HEK293 (cell line): ENCODE results near the gene MYOM3.
A peak's percentile ranks its signal among the peaks of the same experiment; 100 is the strongest.

Experiments
- BCL11B ChIP-seq: fragments of 450-650 bp; formaldehyde crosslinking; IDR thresholded peaks from 2 replicates; pipeline ENCODE4 v1.5.1; 2016; ENCODE audit warnings: low read depth, missing biosample characterization, missing genetic modification characterization
- FEZF1 ChIP-seq: fragments of 450-650 bp; formaldehyde crosslinking; IDR thresholded peaks from 2 replicates; pipeline ENCODE4 v1.5.1; 2016; ENCODE audit warnings: missing biosample characterization, missing genetic modification characterization
- HIC1 ChIP-seq: fragments of 450-650 bp; formaldehyde crosslinking; IDR thresholded peaks from 2 replicates; pipeline ENCODE4 v1.5.1; 2016; ENCODE audit warnings: missing biosample characterization, missing genetic modification characterization
- HOXC10 ChIP-seq: sonication (generic); formaldehyde crosslinking; IDR thresholded peaks from 2 replicates; pipeline ENCODE4 v1.8.1; 2023; ENCODE audit warnings: mild to moderate bottlenecking, missing genetic modification reagents
- HOXD13 ChIP-seq: sonication (generic); formaldehyde crosslinking; IDR thresholded peaks from 2 replicates; pipeline ENCODE4 v1.8.0; 2022; ENCODE audit warnings: missing genetic modification reagents, borderline replicate concordance
- KLF8 ChIP-seq: fragments of 450-650 bp; formaldehyde crosslinking; IDR thresholded peaks from 2 replicates; pipeline ENCODE4 v1.5.1; 2016; ENCODE audit warnings: missing biosample characterization, missing genetic modification characterization
- OSR2 ChIP-seq: fragments of 450-650 bp; formaldehyde crosslinking; IDR thresholded peaks from 2 replicates; pipeline ENCODE4 v1.5.1; 2016; ENCODE audit warnings: missing biosample characterization, missing genetic modification characterization
- SP2 ChIP-seq: fragments of 450-650 bp; formaldehyde crosslinking; IDR thresholded peaks from 2 replicates; pipeline ENCODE4 v1.5.1; 2016; ENCODE audit warnings: missing biosample characterization, missing genetic modification characterization
- TSHZ1 ChIP-seq: fragments of 450-650 bp; formaldehyde crosslinking; IDR thresholded peaks from 2 replicates; pipeline ENCODE4 v1.5.1; 2016; ENCODE audit warnings: missing biosample characterization, missing genetic modification characterization, borderline replicate concordance
- ZBTB21 ChIP-seq: fragments of 450-650 bp; formaldehyde crosslinking; IDR thresholded peaks from 2 replicates; pipeline ENCODE4 v1.5.1; 2017; ENCODE audit warnings: missing biosample characterization, missing genetic modification characterization
- ZBTB6 ChIP-seq: fragments of 450-650 bp; formaldehyde crosslinking; IDR thresholded peaks from 2 replicates; pipeline ENCODE4 v1.5.1; 2017; ENCODE audit warnings: missing biosample characterization, missing genetic modification characterization
- ZBTB8A ChIP-seq: fragments of 450-650 bp; formaldehyde crosslinking; IDR thresholded peaks from 2 replicates; pipeline ENCODE4 v1.5.1; 2016; ENCODE audit warnings: missing biosample characterization, missing genetic modification characterization
- ZNF132 ChIP-seq: fragments of 450-650 bp; formaldehyde crosslinking; IDR thresholded peaks from 2 replicates; pipeline ENCODE4 v1.5.1; 2017; ENCODE audit warnings: missing biosample characterization, missing genetic modification characterization, borderline replicate concordance
- ZNF140 ChIP-seq: fragments of 450-650 bp; formaldehyde crosslinking; IDR thresholded peaks from 2 replicates; pipeline ENCODE4 v1.5.1; 2016; ENCODE audit warnings: missing biosample characterization, missing genetic modification characterization
- ZNF148 ChIP-seq: fragments of 450-650 bp; formaldehyde crosslinking; IDR thresholded peaks from 2 replicates; pipeline ENCODE4 v1.5.0; 2017; ENCODE audit warnings: missing biosample characterization, missing genetic modification characterization, borderline replicate concordance
- ZNF157 ChIP-seq: fragments of 450-650 bp; formaldehyde crosslinking; IDR thresholded peaks from 2 replicates; pipeline ENCODE4 v1.5.1; 2016; ENCODE audit warnings: missing biosample characterization, missing genetic modification characterization
- ZNF16 ChIP-seq: fragments of 450-650 bp; formaldehyde crosslinking; IDR thresholded peaks from 2 replicates; pipeline ENCODE4 v1.5.1; 2016; ENCODE audit warnings: low read depth, missing biosample characterization, missing genetic modification characterization
- ZNF19 ChIP-seq: fragments of 450-650 bp; formaldehyde crosslinking; IDR thresholded peaks from 2 replicates; pipeline ENCODE4; 2016; ENCODE audit warnings: missing biosample characterization, missing genetic modification characterization, low read depth
- ZNF223 ChIP-seq: fragments of 450-650 bp; formaldehyde crosslinking; IDR thresholded peaks from 2 replicates; pipeline ENCODE4 v1.5.1; 2016; ENCODE audit warnings: missing biosample characterization, missing genetic modification characterization
- ZNF248 ChIP-seq: fragments of 450-650 bp; formaldehyde crosslinking; IDR thresholded peaks from 2 replicates; pipeline ENCODE4 v1.5.1; 2017; ENCODE audit warnings: missing biosample characterization, missing genetic modification characterization
- ZNF394 ChIP-seq: fragments of 450-650 bp; formaldehyde crosslinking; IDR thresholded peaks from 2 replicates; pipeline ENCODE4 v1.5.1; 2016; ENCODE audit warnings: missing biosample characterization, missing genetic modification characterization, mild to moderate bottlenecking, moderate library complexity, borderline replicate concordance
- ZNF426 ChIP-seq: fragments of 450-650 bp; formaldehyde crosslinking; IDR thresholded peaks from 2 replicates; pipeline ENCODE4 v1.5.1; 2017; ENCODE audit warnings: missing biosample characterization, missing genetic modification characterization, mild to moderate bottlenecking, inconsistent platforms, moderate library complexity
- ZNF530 ChIP-seq: fragments of 450-650 bp; formaldehyde crosslinking; IDR thresholded peaks from 2 replicates; pipeline ENCODE4 v1.5.1; 2016; ENCODE audit warnings: low read depth, missing biosample characterization, missing genetic modification characterization
- ZNF561 ChIP-seq: fragments of 450-650 bp; IDR thresholded peaks from 2 replicates; pipeline ENCODE4 v1.5.1; 2018; ENCODE audit warnings: missing biosample characterization, missing genetic modification characterization, borderline replicate concordance
- ZNF621 ChIP-seq: fragments of 450-650 bp; formaldehyde crosslinking; IDR thresholded peaks from 2 replicates; pipeline ENCODE4 v1.5.1; 2017; ENCODE audit warnings: missing biosample characterization, missing genetic modification characterization
- ZNF626 ChIP-seq: fragments of 450-650 bp; sonication (Bioruptor Pico); formaldehyde crosslinking; IDR thresholded peaks from 2 replicates; pipeline ENCODE4 v1.5.1; 2018; ENCODE audit warnings: missing biosample characterization, missing genetic modification characterization, inconsistent platforms
- ZNF645 ChIP-seq: fragments of 450-650 bp; formaldehyde crosslinking; IDR thresholded peaks from 2 replicates; pipeline ENCODE4; 2016; ENCODE audit warnings: missing biosample characterization, missing genetic modification characterization
- ZNF660 ChIP-seq: fragments of 450-650 bp; IDR thresholded peaks from 2 replicates; pipeline ENCODE4 v1.5.1; 2018; ENCODE audit warnings: missing biosample characterization, mild to moderate bottlenecking, missing genetic modification characterization
- ZNF707 ChIP-seq: fragments of 450-650 bp; formaldehyde crosslinking; IDR thresholded peaks from 2 replicates; pipeline ENCODE4 v1.5.1; 2016; ENCODE audit warnings: missing biosample characterization, missing genetic modification characterization
- ZNF747 ChIP-seq: fragments of 450-650 bp; formaldehyde crosslinking; IDR thresholded peaks from 2 replicates; pipeline ENCODE4 v1.5.1; 2016; ENCODE audit warnings: missing biosample characterization, missing genetic modification characterization
- ZNF76 ChIP-seq: fragments of 450-650 bp; formaldehyde crosslinking; IDR thresholded peaks from 2 replicates; pipeline ENCODE4; 2016; ENCODE audit warnings: low read depth, missing biosample characterization, missing genetic modification characterization, borderline replicate concordance

Gene MYOM3

GRCh38 chr1:24111996-24112779 is at the start of gene MYOM3 (continued):
- no peak for TF ChIP-seq BCL11B
- TF ChIP-seq ZBTB8A (tag by site-specific recombination): no peak
- no peak for TF ChIP-seq ZNF747 (tag by site-specific recombination)
- no peak for TF ChIP-seq ZBTB21
- no peak for TF ChIP-seq ZNF530 (tag by site-specific recombination)
- no peak for TF ChIP-seq ZNF248
- no peak for TF ChIP-seq ZNF76 (tag by site-specific recombination)
- peak; percentile 68 for TF ChIP-seq OSR2 (tag by site-specific recombination)
- TF ChIP-seq ZNF16 (tag by site-specific recombination): no peak
- no peak for TF ChIP-seq ZNF157 (tag by site-specific recombination)
- TF ChIP-seq ZNF148 (tag by site-specific recombination): no peak
- TF ChIP-seq ZNF223 (tag by site-specific recombination): peak; percentile 97
- no peak for TF ChIP-seq ZNF660 (tag by site-specific recombination)
- TF ChIP-seq ZNF707 (tag by site-specific recombination): no peak
- no peak for TF ChIP-seq ZNF19
- TF ChIP-seq ZNF132 (tag by site-specific recombination): no peak
- TF ChIP-seq ZNF426 (tag by site-specific recombination): no peak
- no peak for TF ChIP-seq ZNF626 (tag by site-specific recombination)
- TF ChIP-seq TSHZ1 (tag by site-specific recombination): no peak
- peak; percentile 63; the same call in 1 of the 2 replicates for TF ChIP-seq ZNF394
- TF ChIP-seq ZNF621 (tag by site-specific recombination): no peak
- no peak for TF ChIP-seq FEZF1
- no peak for TF ChIP-seq ZNF561
- TF ChIP-seq ZNF645 (tag by site-specific recombination): no peak
- no peak for TF ChIP-seq HOXC10
- TF ChIP-seq ZNF140 (tag by site-specific recombination): no peak
- no peak for TF ChIP-seq SP2 (tag by site-specific recombination)
- no peak for TF ChIP-seq KLF8 (tag by site-specific recombination)
- TF ChIP-seq ZBTB6: no peak
- no peak for TF ChIP-seq HIC1 (tag by site-specific recombination)
- TF ChIP-seq HOXD13 (CRISPR knock-in tag): no peak
